Esophagus squamous epithelium (tissue), 5 donors: ENCODE measurements around the gene APOL5. TPM values are rescaled to one million over a fixed set of nuclear protein-coding genes. Genes with fewer than 3 reads are reported as not detected.

Source experiments
- DNase-seq: peaks from one replicate; lab custom pipeline; 2025; lab: John Stamatoyannopoulos, UW
- H3K27ac ChIP-seq, 4 donors: fragments of 200-600 bp; sonication (generic); one replicate each; pipeline ENCODE4 v1.5.1; 2016 to 2019; ENCODE audit warnings: mild to moderate bottlenecking in 1 of 4
- H3K27me3 ChIP-seq, 4 donors: fragments of 200-600 bp; sonication (generic); 1 replicate in 3 of 4; 2 replicates in 1 of 4; pipeline versions ENCODE4 v1.5.1 to v1.6.0; 2017 to 2021; ENCODE audit warnings: antibody characterized with exemption in 1 of 4
- H3K36me3 ChIP-seq, 3 donors: fragments of 200-600 bp; sonication (generic); one replicate each; pipeline ENCODE4 v1.5.1; 2016 to 2019
- H3K4me1 ChIP-seq, 3 donors: fragments of 200-600 bp; sonication (generic); one replicate each; pipeline ENCODE4 v1.5.1; 2017 to 2019
- H3K4me3 ChIP-seq, 4 donors: fragments of 200-600 bp; sonication (generic); 1 replicate in 3 of 4; 2 replicates in 1 of 4; pipeline ENCODE4 v1.5.1; 2016 to 2019; ENCODE audit warnings: mild to moderate bottlenecking in 2 of 4, moderate library complexity in 1 of 4
- H3K9me3 ChIP-seq, 3 donors: fragments of 200-600 bp; sonication (generic); one replicate each; pipeline ENCODE4 v1.5.1; 2016 to 2019
- CTCF ChIP-seq, 6 experiments: fragments of 450-650 bp in 4 of 6; fragments of 200-600 bp in 2 of 6; sonication (generic) in 2 of 6; IDR thresholded peaks; one replicate each; pipeline ENCODE4 v1.5.1; 2016 to 2019; ENCODE audit warnings: antibody characterized with exemption in 6 of 6, mild to moderate bottlenecking in 4 of 6, moderate library complexity in 4 of 6
- POLR2A ChIP-seq, 4 donors: fragments of 450-650 bp; IDR thresholded peaks; one replicate each; pipeline ENCODE4 v1.6.1; 2017; ENCODE audit warnings: antibody characterized with exemption in 4 of 4, mild to moderate bottlenecking in 4 of 4, moderate library complexity in 3 of 4
- WGBS, 2 donors: methylation state at CpG; one replicate each; pipeline ENCODE4 v1.1.5; 2018; 5-methylcytosine and 5-hydroxymethylcytosine counted together
- intact Hi-C: fragments of 100-400 bp; cut with DNase I; formaldehyde crosslinking; loops from one replicate; pipeline ENCODE4 v1.15.0; 2022
- total RNA-seq, 4 donors: library from RNA; depleted of rRNA; stranded (reverse); fragments of >200 nt; gene quantifications; one replicate each; pipeline ENCODE4 v1.1.0, GENCODE V29; 2016
- donor health status: DM: yes; HTN: yes; CAD: no.

The APOL5 gene
- total RNA-seq, 4 donors from 2014 or later: not detected

GRCh38 chr22:35721960-35722359 is 4.3 kb downstream of the APOL5 start:
- intact Hi-C loops: no loop called here
- no peaks in the 10 kb centered on the region for H3K9me3 ChIP-seq
- H3K27ac ChIP-seq: no peak overlapping the region
- TF ChIP-seq POLR2A (IDR thresholded peaks at IDR 0.05): no peak
- TF ChIP-seq CTCF (IDR thresholded peaks at IDR 0.05): no peak
- no peaks in the 10 kb centered on the region for H3K4me1 ChIP-seq
- WGBS, 2 donors: 67 to 80% methylated on average over 4 of the region's 4 CpGs
- no peaks in the 10 kb centered on the region for H3K36me3 ChIP-seq
- no peaks in the 10 kb centered on the region for H3K27me3 ChIP-seq
- no peak overlapping the region for H3K4me3 ChIP-seq
- DNase-seq: no peak

- no peak for DNase-seq
- 80 to 86% methylated on average over 9 to 11 of the region's 11 CpGs for WGBS, 2 donors
- no peaks in the 10 kb centered on the region for H3K36me3 ChIP-seq
- H3K4me1 ChIP-seq: peaks cover 0 to 7% (median 0%) of the 10 kb centered on the region in 3 donors
- intact Hi-C loops: no loop called here
- H3K9me3 ChIP-seq: no peaks in the 10 kb centered on the region
- no peaks in the 10 kb centered on the region for H3K27me3 ChIP-seq
- no peak overlapping the region for H3K4me3 ChIP-seq
- H3K27ac ChIP-seq: no peak overlapping the region
- no peak for TF ChIP-seq POLR2A (IDR thresholded peaks at IDR 0.05)
- no peak for TF ChIP-seq CTCF (IDR thresholded peaks at IDR 0.05)
Observed at GRCh38 chr22:35725521-35725920, 7.8 kb downstream of the APOL5 start.

GRCh38 chr22:35726398-35726797 is 8.7 kb downstream of the APOL5 start:
- intact Hi-C loops: no loop called here
- 66 to 82% methylated on average over 5 to 6 of the region's 6 CpGs for WGBS, 2 donors

GRCh38 chr22:35726933-35727332 is 9.3 kb downstream of the APOL5 start:
- no peaks in the 10 kb centered on the region for H3K36me3 ChIP-seq
- TF ChIP-seq CTCF (IDR thresholded peaks at IDR 0.05): no peak
- TF ChIP-seq POLR2A (IDR thresholded peaks at IDR 0.05): no peak
- H3K4me3 ChIP-seq: no peak overlapping the region
- H3K27me3 ChIP-seq: no peaks in the 10 kb centered on the region
- no peak overlapping the region for H3K27ac ChIP-seq
- no peaks in the 10 kb centered on the region for H3K9me3 ChIP-seq
- intact Hi-C loops: no loop called here
- WGBS, 2 donors: 84 to 89% methylated on average over 15 of the region's 15 CpGs
- H3K4me1 ChIP-seq: peaks cover 0 to 7% (median 0%) of the 10 kb centered on the region in 3 donors
- no peak for DNase-seq

More at GRCh38 chr22:35726398-35726797, 8.7 kb downstream of the APOL5 start:
- H3K27me3 ChIP-seq: no peaks in the 10 kb centered on the region
- H3K27ac ChIP-seq: no peak overlapping the region
- H3K36me3 ChIP-seq: no peaks in the 10 kb centered on the region
- H3K9me3 ChIP-seq: no peaks in the 10 kb centered on the region
- peaks cover 0 to 7% (median 0%) of the 10 kb centered on the region in 3 donors for H3K4me1 ChIP-seq
- no peak for DNase-seq
- H3K4me3 ChIP-seq: no peak overlapping the region
- no peak for TF ChIP-seq CTCF (IDR thresholded peaks at IDR 0.05)
- no peak for TF ChIP-seq POLR2A (IDR thresholded peaks at IDR 0.05)

- DNase-seq: no peak
- no peak overlapping the region for H3K4me3 ChIP-seq
- H3K36me3 ChIP-seq: no peaks in the 10 kb centered on the region
- H3K27ac ChIP-seq: no peak overlapping the region
- H3K4me1 ChIP-seq: peaks cover 0 to 7% (median 0%) of the 10 kb centered on the region in 3 donors
- H3K9me3 ChIP-seq: no peaks in the 10 kb centered on the region
- 74 to 81% methylated on average over 8 to 11 of the region's 11 CpGs for WGBS, 2 donors
- intact Hi-C loops: no loop called here
- H3K27me3 ChIP-seq: no peaks in the 10 kb centered on the region
- TF ChIP-seq CTCF (IDR thresholded peaks at IDR 0.05) (no peak), POLR2A (IDR thresholded peaks at IDR 0.05) (no peak)
Observed at GRCh38 chr22:35727436-35727835, 9.8 kb downstream of the APOL5 start.
